Measurements from ENCODE around the gene GGT7.
"Not testable (repeated sequence)": the region's sequence is repeated elsewhere in the genome, so short reads cannot be mapped to it uniquely, and the experiment has no call there.

The GGT7 gene

DNA sequence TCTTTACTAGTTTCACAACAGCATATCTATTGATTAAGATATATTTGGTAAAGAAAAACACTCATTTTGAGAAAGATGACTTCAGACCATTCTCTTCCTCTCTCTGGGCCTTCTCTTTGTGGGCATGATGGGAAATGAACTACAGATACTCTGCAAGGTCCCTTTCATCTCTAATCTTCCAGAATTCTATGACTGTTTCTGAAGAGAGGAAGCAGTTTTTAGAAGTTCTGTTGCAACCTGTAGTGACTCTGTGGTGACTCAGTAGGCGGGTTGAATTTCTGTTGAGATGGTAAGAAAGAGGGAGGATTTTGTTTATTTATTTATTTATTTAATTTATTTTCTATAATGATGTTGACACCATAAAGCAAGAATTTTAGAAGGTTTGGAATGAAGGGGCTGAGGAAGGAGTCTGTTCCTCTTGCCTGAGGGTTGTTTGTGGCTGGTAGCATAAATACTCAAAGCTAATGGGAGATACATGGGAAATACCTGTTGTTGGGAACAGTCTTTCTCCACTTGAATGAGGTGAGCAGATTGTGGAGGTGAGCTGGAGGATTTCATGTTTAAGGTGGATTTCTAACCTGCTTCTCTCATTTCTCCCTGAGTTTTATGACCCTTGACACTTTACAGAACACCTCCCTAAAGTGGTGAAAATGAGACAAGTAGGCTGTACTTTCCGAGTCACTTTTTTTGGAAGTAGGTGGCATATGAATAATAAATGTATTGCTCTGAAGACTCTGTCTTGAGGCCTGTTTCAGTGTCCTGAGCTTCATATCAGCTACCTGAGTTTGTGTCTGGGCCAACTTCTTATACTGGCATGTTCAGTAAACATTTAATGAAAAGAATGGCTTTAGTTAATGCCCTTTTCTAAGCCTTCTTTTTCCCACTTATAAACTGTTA, 18.8 kb upstream of the GGT7 start:
- DNase-seq (ENCODE audit: insufficient read length, low spot score): no peak
- no peak for TF ChIP-seq POLR2A (IDR thresholded peaks at IDR 0.05; ENCODE audit: low read depth, low read length)
- FAIRE-seq: no peak

DNA sequence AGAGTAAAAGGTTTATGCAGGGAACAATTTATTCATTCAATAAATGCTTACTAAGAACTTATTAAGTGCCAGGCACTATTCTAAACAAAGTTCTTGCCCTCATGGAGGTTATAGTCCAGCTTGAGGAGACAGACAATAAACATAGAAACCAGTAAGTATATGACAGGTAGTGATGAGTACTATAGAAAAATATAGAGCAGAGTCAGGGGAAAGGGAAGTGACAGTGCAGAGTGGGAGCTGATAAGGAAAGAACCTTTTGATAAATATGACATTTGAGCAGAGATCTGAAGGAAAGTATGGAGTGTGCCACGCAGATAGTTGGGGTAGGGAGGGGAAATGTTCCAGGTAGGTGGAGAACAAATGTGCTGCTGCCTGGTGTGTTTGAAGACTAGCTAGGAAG, 15.8 kb upstream of the GGT7 start:
- TF ChIP-seq POLR2A (IDR thresholded peaks at IDR 0.05; ENCODE audit: low read depth, low read length): no peak
- DNase-seq (ENCODE audit: insufficient read length, low spot score) (no peak), FAIRE-seq (no peak)

DNA sequence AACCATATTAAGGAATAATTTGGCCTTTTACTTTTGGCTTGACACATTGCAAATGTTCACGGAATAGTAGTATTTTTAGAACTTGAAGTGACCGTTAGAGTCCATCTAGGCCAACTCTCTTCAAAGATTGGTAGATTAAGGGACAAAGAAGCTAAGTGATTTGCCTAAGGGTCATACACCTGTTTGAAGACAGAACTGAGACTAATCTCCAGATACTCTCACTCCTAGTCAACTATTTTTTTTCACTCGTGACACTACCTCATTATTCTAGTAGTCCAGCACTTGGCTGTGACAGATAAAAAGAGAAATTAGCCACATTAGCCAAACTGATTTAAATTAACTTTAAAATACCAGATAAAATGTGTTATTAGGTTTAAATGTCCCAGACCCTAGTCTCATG, 14.4 kb upstream of the GGT7 start:
- DNase-seq (ENCODE audit: insufficient read length, low spot score) (no peak), FAIRE-seq (no peak)
- no peak for TF ChIP-seq POLR2A (IDR thresholded peaks at IDR 0.05; ENCODE audit: low read depth, low read length)

DNA sequence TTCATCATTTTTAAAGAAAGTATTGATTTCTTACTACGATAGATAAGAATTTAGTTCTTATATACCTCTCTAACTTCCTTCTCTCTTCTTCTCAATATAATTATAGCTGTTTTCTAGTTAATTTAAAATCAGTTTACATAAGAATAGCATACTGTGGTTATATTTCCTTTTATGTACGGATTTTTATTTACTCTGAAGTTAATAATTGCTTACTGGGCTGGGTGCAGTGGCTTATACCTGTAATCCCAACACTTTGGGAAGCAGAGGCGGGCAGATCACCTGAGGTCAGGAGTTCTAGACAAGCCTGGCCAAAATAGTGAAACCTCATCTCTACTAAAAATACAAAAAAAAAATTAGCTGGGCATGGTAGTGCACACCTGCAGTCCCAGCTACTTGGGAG, 13.5 kb upstream of the GGT7 start:
- no peak for TF ChIP-seq POLR2A (IDR thresholded peaks at IDR 0.05; ENCODE audit: low read depth, low read length)
- DNase-seq (ENCODE audit: insufficient read length, low spot score): no peak
- no peak for FAIRE-seq

DNA sequence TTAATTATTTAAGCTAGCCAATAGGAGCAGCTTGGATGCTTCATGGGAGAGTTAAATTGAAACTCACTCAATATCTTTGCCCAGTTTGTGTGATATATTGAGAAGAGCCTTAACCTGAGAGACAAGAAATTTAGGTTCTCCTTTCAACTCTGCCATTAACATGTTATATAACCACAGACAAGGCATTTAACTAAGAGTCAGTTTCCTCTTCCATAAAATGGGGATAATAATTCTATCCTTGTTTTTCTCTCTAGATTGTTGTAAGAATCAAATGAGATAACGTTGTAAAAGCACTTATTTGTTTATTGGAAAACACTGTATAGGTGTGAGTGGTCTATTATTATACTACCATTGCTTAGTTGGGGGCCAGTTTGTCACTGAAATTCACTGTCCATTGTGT, 11.6 kb upstream of the GGT7 start:
- no peak for FAIRE-seq
- no peak for TF ChIP-seq POLR2A (IDR thresholded peaks at IDR 0.05; ENCODE audit: low read depth, low read length)

DNA sequence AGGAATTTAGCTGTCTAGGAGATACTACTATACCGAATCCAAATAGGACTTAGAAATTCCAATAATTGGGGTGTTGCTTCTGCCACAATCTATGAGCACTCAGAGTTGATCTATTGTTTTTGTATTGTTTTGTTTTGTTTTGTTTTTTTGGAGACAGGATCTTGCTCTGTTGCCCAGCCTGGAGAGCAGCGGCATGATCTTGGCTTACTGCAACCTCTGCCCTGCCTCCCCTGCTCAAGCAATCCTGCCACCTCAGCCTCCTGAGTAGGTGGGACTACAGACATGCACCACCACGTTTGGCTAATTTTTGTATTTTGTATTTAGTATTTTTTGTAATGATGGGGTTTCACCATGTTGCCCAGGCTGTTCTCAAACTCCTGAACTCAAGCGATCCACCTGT, 11.2 kb upstream of the GGT7 start:
- DNase-seq (ENCODE audit: insufficient read length, low spot score) (no peak), FAIRE-seq (no peak)
- no peak for TF ChIP-seq POLR2A (IDR thresholded peaks at IDR 0.05; ENCODE audit: low read depth, low read length)

More for the DNA sequence above, 11.6 kb upstream of the GGT7 start:
- DNase-seq (ENCODE audit: insufficient read length, low spot score): no peak

DNA sequence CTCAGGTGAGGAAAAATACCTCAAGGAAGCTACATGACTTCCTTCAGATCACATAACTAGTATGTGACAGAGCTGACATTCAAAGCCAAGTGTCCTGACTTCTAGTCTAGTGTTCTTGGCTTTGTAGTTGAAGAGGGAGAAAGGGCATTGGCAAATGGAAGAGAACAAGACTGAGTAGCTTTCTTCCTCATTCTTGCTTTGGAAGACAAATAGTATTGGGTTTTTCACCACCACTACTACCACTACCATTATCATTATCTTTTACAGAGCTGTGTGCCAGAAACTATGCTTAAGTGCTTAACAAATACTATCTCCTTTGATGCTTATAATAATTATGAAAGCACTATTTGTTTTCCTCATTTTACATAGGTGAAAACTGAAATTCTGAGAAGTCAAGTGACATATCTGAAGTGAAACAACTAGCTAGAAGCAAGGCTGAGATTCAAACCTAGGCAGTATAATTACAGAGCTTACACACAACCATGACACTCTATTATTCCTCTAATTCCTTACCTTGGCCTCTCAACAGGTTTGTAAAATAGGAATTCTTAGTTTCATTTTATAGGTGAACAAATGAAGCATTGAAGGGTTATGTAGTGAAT, 10.5 kb upstream of the GGT7 start:
- TF ChIP-seq POLR2A (IDR thresholded peaks at IDR 0.05; ENCODE audit: low read depth, low read length): no peak
- FAIRE-seq (no peak), DNase-seq (ENCODE audit: insufficient read length, low spot score) (no peak)

DNA sequence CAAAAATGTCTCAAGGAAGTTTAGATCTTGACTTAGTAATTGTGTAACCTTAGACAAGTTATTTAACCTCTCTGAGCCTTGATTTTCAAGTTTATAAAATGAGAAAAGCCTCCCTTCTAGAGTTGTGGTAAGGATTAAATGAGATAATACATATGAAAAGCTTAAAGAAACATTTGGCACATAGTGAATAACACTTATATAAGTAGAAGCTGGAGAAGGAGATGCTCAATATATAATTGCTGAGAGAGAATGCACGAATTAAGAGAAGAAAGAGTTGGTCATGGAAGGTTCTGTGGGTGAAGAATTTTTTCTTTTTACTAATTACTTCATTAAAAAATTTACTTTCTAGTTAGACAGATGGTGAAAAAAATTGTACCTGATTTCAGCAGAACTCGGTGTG, 9.0 kb upstream of the GGT7 start:
- no peak for DNase-seq (ENCODE audit: insufficient read length, low spot score)
- FAIRE-seq: no peak
- TF ChIP-seq POLR2A (IDR thresholded peaks at IDR 0.05; ENCODE audit: low read depth, low read length): no peak

DNA sequence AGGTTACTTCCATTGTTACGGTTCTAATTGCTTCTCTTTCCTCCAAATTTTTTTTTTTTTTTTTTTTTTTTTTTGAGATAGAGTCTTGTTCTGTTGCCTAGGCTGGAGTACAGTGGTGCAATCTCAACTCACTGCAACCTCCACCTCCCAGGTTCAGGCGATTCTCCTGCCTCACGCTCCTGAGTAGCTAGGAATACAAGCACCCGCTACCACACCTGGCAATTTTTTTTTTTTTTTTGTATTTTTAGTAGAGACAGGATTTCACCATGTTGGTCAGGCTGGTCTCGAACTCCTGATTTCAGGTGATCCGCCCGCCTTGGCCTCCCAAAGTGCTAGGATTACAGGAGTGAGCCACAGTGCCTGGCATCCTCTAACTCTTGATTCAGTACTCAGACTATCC, 8.3 kb upstream of the GGT7 start:
- not testable (repeated sequence) for DNase-seq (ENCODE audit: insufficient read length, low spot score); FAIRE-seq

DNA sequence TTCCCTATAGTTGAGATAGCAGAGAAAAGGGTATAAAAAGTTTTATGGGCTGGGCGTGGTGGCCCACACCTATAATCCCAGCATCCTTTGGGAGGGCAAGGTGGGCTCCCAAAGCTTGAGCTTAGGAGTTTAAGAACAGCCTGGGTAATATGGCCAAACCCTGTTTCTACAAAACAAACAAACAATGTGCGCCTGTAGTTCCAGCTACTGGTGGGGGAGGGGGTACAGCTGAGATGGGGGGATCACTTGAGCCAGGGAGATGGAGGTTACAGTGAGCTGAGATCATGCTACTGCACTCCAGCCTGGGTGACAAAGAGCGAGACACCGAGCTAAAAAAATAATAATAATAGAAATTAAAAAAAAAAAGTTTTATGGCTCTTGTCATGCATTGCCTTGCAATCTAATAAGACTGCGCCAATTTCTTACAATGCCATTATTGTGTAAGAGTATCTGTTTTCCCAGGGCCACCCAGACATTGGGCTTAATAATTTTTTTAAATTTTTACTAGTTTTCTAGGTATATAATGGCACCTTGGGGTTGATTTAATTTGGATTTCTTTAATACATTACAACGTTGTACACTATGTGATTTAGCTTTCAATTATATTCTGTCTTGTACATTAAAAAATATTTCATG, 7.7 kb upstream of the GGT7 start:
- no peak for DNase-seq (ENCODE audit: insufficient read length, low spot score)
- TF ChIP-seq POLR2A (IDR thresholded peaks at IDR 0.05; ENCODE audit: low read depth, low read length): no peak
- no peak for FAIRE-seq

DNA sequence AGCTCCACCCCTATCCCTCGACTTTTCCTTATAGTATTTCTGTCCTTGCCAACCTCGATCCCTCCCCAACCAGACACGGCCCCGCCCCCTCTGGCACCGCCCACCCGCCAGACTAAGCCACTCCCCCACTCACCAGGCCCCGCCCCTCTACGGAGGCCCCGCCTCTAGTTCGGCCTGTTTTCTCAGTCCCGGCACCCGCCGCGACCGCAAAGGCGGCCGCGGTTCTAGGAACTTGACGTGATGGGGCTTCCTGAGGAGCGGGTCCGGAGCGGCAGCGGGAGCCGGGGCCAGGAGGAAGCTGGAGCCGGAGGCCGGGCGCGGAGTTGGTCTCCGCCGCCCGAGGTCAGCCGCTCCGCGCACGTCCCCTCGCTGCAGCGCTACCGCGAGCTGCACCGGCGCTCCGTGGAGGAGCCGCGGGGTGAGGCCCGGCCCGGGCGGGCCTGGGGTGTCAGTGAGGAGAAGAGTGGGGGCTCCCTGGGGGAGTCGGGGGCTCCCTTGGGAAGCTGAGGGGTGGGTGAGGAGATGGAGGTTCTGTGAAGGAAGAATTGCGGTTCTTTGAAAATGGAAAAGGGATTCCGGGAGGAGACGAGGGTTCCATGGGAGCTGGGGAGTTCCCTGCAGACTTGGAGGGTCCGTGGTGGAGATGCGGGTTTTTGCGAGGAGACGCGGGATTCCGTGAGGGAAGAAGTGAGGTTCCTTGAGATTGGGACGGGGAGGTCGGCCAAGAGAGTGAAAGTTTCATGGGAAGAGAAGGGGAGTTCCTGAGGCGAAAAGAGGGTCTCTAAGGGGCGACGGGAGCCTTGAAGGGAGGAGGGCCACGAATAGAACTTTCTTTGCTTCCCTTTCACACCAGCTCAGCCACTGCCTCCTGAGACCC, 4.0 kb upstream of the GGT7 start, which contains the start of gene ACSS2:
ACSS2 (plus strand) TSS at position 207 of the 877 bp plus-strand sequence; CDS start at position 241, 34 bp downstream.
- no peak for FAIRE-seq
- no peak for DNase-seq (ENCODE audit: insufficient read length, low spot score)
- peak; percentile 84 for TF ChIP-seq POLR2A (IDR thresholded peaks at IDR 0.05; ENCODE audit: low read depth, low read length)

DNA sequence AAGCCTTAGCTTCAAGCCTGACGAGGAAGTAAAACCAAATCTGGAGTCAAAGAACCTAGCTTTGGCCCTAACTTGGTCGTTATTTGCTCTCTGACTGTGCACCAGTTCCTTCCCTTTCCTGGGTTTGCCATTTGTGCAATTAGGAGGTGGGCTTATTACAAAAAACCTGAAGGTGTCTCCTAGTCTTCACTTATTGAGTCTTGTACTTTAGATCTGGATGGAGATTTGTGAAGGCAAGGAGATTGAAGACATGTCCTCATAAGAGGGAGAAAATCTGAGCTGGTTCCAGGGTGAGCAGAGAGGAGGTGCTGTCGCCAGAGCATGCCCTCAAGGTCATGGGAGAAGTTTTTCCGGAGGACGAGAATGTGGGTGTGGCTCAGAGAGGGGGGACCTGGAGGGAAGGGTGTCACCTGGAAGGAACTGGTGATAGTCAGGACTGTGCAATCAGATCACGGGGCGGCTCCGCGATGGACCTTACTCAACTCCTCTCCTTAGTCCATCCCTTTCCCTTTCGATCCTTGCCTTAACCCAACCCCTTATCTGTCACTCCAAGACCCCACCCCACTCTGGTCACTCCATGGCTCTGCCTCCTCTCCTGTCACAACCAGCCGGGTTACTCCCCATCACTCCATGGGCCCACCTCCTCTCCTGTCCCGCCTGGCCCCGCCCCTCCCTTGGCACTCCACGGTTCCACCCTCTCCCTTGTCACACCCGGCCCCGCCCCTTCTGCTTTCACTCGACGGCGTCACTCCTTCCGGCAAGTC, 3.2 kb upstream of the GGT7 start:
- DNase-seq (ENCODE audit: insufficient read length, low spot score): peak; percentile 92

DNA sequence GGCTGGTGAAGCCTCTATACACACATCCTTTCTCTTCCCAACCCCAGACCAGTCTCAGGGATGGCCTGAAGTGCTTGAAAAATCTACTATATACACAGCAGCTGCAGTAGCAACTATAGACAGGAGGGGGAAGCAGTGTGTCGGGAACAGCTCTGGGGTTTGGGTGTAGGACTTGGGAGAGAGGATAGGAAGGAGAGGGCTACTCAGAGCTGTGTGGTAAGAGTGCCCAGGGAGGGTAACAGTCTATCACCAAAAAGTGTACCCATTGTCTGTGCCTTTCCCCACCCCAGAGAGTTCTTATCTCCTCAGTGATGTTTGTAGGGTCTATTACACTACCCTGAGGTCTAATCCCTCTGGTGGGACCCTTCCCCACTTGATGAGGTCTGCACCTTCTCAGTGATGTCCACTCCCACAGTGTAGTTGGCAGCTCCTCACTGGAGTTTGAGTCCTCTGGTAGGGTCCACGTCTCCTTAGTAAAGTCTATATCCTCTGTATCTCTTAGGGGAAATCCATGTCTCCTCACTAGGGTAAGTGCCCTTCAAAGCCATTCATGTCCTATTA, 1.5 kb upstream of the GGT7 start:
- TF ChIP-seq POLR2A (IDR thresholded peaks at IDR 0.05; ENCODE audit: low read depth, low read length): no peak
- no peak for FAIRE-seq
- peak; percentile 84 for DNase-seq (ENCODE audit: insufficient read length, low spot score)

More for the DNA sequence above, 3.2 kb upstream of the GGT7 start:
- TF ChIP-seq POLR2A (IDR thresholded peaks at IDR 0.05; ENCODE audit: low read depth, low read length): no peak
- no peak for FAIRE-seq

Data from H54 (cell line).